Activated CD8-positive, alpha-beta memory T cell treated with anti-CD3 and anti-CD28 coated beads for 1 hour (primary cell): Measurements from ENCODE around the gene PRKACA.

Source experiments
- DNase-seq, 2 donors: peaks; one replicate each; pipeline ENCODE4 v3.0.0-alpha.2; 2020; ENCODE audit warnings: low read depth in 1 of 2; ENCODE audit errors: extremely low read depth in 1 of 2

Gene PRKACA

DNA sequence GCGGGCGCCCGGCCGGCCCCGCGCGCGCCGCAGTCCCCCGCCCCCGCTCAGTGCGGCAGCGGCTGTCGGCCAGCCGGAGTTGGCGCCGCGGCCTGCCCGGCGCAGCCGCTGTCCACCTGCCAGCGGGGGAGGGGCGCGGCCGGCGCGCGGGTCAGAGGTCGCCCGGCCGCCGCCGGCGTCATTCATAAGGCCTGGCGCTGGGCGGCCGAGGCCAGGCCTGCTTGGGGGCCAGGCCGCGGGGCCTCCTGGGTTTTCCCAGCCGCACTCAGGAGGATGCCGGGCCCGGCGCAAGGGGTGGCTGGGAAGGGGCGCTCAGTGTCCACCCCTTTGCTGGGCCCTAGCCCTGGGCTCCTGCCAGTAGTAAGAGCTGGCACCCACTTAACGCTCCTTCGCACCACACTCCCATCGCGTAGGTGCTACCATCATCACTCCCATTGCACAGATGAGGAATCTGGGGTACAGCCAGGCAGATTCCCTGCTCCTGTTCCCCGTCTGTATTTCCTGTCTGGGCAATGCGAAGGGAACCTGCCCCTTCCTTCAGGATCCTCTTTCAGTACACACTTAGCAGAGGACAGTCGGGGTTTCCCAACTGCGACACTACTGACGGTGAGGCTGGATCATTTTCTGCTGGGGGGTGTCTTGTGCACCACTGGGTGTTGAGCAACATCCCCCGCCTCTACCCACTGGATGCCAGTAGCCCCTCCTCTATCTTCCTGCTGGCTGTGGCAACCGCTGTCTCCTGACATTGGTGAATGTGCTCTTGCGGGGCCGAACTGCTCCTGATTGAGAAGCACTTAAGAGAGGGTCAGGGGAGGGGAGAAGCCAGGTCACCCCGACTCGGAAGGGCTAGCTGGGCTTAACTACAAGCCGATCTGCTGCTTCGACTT, 846 bp upstream of the PRKACA start:
- no peak for DNase-seq

DNA sequence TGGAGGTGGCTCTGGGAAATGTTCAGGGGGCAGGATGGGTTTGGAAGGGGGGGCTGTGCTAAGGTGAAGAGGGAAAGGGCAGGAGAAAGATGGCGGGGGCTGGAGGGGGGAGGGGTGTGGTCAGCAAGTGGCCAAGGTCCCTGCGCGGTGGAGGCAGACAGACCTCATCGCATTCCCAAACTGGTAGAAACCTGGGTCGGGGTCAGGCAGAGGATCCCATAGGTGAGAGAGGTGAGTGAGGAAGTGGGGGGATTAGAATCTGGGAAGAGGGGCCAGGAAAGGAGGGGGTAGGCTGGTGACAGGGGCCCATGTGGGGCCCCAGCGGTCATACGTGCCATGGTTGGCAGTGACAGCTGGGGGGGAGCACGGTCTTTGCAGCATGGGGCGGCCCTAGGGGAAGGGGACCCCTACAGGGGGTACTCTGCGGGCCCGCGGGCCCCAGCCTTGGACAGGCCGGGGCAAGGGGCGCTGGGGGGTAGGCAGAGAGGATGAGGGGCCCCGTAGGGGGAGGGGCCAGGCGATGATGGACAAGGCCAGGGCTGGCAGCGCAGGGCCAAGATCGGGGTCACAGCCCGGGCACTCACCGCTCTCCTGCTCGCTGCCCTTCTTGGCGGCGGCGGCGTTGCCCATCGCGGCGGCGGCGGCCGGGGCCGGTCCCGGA, 514 bp downstream of the PRKACA start:
- no peak for DNase-seq

DNA sequence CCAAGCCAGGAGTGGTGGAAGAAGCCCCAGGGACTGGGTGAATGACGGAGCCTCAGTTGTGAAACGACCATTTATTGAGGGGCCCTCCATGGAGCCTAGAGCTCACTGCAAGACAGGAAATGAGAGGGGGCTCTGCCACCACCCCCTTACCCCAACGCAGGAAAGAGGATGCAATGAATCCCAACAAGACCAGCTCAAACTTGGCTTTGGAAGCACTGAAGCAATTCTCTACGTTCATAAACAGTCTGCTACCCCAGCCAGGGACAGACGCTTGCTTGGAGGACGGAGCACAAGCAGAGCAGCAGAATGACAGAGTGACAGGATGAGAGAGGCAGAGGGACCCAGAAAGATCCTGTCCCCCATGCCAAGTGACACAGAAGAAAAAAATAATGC, 1.0 kb downstream of the PRKACA start:
- no peak for DNase-seq

DNA sequence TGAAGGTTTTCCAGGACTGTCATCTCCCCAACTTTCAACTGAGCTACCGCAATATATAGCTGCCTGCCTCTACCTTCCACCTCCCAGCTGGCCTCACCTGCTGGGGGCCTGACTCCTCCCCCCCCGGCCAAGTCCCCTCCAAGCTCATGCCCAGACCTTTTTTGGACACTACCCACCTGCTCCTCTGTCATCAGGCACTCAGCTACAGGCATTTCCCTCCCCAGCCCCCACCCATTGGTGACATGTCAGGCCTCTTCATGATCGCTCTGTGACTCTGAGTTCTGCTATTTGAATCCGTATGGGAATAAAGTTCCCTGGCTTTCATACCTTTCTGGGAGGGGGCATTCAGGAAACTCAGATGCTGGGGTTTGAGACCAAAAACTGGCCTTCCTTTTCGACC, 1.8 kb downstream of the PRKACA start:
- no peak for DNase-seq

DNA sequence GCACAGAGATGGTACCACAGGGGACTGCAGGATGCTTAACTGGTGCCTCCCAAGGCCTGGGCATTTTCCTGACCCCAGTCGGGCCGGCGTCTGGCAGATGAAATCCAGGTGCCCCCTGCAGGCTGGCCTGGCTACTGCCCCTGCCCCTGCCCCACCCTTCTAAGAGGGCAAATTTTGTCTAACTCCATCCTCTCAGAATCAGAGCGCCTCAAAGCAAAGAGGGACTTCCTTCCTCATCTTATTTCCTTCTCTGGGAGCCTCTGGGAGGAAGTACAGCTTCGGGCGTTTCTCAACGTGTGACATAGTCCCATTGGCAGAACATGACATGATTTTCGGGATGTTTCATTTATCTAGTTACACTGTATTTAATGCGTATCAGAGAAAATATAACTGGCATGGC, 2.7 kb downstream of the PRKACA start:
- no peak for DNase-seq

DNA sequence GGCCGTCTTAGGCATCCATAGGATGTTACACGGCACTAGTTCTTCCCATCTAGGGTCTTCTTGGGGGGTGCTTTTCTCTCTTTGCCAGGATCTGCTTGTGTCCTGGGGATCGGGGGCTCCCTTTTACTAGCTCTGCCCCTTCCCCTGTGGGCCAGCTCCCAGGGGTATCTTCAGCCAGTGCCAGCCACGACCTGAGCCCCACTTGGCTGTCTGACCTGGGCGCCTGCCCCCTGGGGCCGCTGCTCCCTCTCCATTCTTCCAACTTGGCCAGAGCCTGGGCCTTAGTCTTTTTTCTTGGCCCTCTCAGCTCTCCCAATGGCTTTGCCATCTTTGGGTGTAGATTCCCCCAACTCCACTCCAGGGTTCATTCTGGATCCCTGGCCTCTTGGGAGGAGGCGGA, 3.1 kb downstream of the PRKACA start:
- no peak for DNase-seq

DNA sequence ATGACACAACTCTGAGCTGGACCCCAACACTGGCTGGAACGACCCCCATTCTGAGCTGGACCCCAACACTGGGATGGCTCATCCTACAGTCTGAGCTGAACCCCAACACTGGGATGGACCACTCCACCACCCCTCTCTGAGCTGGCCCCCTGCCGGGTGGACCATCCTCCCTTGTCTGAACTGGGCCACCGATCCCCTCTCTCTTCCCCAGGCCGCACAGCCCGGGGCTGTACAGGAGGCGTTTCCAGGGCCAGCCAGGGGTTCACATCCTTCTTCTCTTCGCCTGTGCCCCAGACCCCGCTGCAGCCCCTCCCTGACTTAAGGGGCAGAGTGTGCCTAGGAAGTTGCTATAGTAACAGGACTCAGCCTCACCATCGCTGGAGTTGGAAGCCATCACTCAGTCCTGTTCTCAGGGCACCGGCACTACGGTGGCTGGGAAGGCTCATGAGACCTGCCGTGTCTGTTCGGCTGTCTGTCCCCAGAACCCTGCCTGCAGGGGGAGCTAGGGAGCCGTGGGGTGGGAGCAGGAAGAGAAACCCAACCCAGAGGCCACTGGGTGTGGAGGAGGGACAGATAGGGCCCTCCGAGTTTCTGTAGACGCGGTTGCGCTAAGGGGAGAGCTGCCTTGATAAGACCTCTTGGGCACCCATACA, 3.7 kb downstream of the PRKACA start:
- DNase-seq, result no peak

DNA sequence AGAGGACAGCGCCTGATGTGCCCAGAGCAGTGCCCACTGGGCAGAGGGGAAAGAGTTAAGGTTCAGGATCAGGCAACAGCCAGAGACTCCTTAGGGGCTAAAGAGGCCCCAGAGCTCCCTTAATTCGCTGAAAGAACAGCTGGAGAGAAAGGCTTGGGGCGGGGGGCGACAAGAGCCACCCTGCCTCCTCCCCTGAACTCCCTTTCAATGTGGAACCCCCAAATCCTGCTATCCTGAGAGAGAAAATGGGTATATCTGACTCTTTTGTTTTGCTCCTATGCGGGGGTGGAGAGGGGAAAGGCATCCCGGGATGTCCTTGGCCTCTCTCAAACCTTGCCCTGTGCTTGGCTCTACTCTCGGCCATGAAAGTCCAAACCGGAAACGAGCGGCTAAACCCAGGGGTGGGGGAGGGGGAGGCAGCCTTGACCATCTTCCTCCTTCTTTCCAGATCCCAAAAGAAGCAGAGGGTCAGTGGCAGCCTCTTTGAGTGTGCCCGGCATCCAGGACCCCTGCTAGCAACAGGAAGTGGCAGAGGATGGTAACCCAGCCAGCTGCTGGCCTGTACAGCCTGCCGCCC, 4.7 kb downstream of the PRKACA start:
- no peak for DNase-seq

DNA sequence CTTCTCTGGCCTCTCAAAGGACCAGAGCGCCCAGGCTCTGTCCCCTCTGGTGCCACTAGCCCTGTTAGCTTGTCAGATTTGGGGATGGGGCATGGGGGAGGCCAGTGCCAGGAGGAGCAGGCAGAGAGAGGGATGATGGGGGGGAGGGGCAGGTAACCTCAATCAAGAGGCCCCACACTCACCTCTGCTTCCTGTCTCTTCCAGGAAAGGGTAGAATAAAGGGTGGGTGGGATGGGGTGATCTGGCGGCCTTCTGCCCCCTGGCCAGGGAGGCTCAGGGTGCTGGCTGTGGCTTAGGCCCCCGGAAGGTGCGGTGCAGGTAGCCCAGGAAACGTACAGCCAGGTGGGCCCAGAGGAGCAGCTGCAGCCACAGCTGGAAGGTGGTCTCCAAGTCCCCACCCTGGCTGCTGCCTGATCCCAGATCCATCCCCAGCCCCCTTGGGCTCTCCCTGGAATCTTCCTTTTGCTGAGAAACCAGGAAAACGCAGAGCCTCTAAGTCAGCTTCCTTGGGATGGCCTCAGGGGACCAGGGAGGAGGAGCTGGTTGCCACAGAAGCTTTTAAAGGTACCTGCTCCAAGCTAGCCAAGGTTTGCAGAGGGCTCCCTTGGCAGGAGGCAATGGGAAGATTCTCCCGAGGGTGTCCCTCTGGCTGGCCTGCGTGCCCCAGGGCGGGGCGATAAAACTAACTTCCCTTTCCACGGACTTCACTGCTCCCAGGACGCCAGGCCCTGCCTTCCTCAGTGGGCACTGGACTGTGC, 5.3 kb downstream of the PRKACA start:
- no peak for DNase-seq

DNA sequence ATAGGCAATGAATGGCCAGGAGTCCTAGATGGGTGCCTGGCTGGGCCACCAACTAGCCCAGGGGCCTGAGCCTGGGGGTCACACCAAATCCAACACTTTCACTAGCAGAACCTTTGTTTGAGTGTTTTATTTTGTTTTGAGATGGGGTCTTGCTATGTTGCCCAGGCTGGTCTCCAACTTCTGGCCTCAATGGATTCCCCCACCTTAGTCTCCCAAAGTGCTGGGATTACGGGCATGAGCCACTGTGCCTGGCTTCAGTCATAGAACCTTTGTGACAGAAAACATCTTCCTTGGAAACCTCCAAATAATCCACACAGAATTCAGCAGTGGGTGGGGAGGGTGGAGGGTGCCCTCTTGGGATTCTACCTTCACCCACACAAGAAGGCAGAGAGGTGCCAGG, 6.1 kb downstream of the PRKACA start:
- no peak for DNase-seq

DNA sequence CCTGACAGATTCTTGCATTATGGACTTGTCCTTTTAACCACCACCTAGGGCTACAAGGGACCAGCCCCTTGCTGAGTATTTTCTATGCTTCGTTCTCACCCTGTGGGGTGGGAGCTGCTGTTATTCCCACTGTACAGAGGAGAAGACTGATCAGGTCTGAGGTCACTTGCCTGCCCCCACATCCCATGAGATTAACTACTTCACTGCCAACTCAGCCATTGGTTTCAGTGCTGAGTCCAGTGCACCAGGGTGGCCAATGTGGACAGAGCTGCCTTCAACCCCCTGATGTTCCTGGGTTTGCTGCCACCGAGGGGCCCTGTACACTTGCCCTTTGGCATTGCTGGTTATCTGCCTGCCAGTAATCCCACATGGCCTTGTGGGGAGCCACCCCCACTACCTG, 6.9 kb downstream of the PRKACA start:
- no peak for DNase-seq

DNA sequence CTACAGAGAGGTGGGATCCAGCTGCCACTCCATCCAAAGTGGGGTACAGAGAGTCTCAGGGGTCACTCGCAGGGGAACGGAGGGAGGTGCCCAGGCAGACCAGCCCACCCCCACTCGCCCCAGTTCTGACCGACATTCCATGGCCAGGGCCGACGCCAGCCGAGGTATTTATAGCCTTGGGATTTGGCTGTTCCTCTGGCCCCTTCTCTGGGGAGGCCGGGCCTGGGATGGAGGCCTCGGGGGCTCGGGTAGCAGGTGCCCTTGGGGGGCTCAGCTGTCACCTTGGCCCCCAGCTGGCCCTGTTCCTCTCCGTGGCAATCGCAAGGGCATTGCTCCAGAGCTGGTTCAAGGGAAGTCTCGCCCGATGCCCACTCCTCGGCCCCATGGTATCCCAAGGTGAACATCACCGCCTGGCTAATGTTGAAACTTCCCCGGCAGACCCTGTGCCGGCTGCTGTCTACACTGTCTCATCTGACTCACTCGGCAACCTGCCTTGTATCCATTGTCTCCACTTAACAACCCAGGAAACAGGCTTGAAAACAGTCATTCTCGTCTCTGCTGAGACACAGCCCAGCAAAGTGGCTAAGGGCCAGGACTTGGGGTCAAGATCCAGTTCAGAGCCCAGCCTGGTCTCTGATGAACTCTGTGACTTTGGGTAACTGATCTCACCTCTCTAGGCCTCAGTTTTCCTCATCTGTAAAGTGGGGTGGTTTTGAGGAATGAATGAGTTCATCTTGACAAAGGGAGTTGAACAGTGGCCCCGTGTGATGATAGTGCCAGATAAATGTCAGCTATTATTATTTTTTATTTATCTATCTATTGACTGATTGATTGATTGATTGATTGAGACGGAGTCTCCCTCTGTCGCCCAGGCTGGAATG, 9.7 kb downstream of the PRKACA start:
- DNase-seq, result no peak

DNA sequence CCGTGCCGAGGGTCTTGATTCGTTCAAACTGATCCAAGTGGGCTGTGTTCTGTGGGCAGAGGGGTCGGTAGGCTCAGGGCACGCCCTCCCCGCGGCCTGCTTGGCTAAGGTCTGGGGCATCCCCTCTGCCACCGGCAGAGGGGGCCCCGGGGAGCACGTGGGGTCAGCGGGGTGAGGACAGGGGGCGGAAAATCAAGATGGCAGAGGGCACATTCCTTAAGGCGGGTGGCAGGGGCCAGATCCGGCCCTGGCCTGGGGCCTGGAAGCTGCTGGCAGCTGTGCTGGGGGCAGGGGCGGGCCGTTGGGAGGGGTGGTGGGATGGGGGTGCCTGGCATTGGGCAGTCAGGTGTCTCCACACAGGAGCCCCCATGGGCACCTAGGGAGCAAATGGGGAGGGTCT, 10.7 kb downstream of the PRKACA start:
- no peak for DNase-seq

DNA sequence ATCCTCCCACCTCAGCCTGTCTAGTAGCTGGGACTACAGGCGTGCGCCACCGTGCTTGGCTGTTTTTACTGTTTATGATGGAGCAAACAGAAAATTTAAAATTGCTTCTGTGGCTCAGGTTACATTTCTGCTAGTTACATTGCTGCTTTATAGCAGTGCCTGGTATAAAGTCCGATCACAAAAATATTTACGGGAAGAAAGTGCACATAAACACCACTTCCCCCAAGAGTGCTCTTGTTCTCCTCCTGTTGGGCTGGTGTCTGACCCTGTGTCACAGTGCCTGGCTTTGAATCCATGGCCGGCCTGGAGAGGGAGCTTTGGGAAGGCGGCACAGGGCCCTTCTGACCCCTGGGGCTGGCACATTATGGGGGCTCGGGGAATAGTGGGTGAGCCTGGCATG, 11.9 kb downstream of the PRKACA start:
- no peak for DNase-seq

DNA sequence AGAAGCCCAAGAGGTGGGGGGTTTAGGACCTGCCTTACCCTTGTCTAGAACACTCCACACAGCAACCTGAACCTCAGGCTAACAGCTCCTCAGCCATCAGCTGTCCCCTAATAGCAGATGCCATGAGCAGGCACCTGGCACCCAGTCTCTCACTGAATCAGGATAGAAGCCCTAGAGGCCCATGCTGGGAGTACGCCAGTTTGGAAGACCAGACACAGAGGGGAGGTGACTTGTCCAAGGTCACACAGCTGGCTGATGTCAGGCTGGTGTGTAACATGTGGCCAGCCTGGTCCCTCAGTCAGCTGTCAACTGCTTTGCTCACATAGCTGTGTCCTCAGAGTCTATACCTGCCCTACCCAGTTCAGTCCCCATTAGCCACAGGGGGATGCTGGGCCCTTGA, 14.3 kb downstream of the PRKACA start:
- DNase-seq, result no peak

DNA sequence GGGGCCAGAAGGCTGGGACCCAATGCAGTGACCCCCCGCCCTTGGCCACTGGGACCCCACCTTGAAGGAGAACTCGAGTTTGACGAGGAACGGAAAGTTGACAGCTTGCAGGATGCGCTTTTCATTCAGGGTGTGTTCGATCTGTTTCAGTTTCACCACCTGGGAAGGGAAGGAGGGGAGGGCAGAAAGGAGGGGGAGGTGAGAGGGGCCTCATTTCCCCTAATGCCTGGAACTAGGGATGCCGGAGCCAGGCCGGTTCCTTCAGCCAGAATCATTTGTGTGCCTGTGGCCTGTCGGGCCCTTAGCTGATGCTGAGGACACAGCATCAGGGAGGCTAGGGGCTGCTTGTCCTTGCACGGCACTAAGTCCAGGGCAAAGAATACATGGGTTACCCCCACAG, 14.8 kb downstream of the PRKACA start:
- no peak for DNase-seq

DNA sequence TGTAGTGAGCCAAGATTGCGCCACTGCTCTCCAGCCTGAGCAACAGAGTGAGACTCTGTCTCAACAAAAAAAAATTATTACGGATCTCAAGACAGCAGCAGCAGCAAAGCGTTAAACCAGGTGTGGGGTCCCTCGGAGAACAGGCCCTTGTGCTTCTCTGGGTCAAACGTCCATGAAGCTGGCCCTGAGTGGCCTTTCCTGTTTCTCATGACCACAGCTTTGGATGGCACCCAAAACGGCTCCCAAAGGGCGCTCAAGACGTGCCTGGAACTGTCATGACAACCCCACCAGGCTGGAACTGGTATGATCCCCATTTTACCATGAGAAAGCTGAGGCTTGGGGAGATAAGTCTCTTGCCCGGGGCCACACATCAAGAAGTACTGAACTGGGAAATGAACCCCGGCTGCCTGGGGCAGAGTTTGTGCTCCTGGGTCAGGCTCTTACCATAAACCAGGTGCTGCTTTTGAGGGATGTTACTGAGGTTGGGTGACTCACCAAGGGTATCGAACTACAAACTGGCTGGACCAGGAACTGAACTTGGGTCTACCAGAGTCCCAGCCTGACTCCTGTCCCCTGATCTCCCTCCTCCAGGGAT, 15.4 kb downstream of the PRKACA start:
- no peak for DNase-seq

DNA sequence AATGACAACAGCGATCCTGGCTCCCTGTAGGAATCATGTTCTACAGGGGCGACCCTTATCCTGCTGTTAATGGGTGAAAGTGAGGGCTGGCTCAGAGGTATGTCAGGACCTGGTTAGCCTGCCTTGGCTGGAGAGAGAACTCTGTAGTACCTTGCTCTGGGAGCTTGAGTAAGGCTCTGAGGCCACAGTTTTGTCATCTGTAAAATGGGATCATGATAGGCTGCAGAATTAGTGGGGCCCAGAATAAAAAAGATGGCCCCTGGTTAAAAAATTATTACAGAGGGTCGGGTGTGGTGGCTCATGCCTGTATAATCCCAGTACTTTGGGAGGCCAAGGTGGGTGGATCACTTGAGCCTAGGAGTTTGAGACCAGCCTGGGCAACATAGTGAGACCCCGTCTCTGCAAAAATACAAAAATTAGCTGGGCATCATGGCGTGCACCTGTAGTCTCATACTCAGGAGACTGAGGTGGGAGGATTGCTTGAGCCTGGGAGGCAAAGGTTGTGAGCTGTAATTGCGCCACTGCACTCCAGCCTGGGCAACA, 16.5 kb downstream of the PRKACA start:
- no peak for DNase-seq

DNA sequence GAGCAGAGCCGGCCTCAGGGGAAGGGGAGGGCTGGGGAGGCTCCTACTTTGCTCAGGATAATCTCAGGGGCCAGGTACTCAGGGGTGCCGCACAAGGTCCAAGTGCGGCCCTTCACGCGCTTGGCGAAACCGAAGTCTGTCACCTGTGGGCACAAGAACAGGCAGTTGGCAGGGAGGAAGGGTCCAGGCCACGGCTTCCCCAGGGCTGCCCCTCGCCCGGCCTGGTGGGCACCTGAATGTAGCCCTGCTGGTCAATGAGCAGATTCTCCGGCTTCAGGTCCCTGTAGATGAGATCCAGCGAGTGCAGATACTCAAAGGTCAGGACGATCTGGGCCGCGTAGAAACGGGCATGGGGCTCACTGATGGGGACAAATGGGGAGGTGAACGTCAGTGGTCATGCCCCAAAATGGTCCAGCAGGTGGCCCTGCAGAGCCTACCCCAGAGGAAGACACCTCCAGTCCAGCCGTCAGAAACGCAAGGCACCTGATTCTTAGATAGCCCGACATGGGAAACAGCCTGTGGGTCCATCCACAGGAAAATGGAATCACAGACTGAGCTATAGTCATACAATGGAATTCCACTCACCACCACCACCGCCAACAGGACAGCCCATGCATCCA, 19.9 kb downstream of the PRKACA start:
- no peak for DNase-seq
